Diencephalon (tissue), 1 donor: ENCODE measurements around the gene HNRNPCL2. TPM values are rescaled to one million over a fixed set of nuclear protein-coding genes. Genes with fewer than 3 reads are reported as not detected.

Source experiments
- total RNA-seq: library from RNA; depleted of rRNA; stranded (reverse); fragments of >200 nt; gene quantifications from one replicate; pipeline ENCODE4 v1.2.3, GENCODE V29; 2014

The HNRNPCL2 gene
- not detected for total RNA-seq

DNA sequence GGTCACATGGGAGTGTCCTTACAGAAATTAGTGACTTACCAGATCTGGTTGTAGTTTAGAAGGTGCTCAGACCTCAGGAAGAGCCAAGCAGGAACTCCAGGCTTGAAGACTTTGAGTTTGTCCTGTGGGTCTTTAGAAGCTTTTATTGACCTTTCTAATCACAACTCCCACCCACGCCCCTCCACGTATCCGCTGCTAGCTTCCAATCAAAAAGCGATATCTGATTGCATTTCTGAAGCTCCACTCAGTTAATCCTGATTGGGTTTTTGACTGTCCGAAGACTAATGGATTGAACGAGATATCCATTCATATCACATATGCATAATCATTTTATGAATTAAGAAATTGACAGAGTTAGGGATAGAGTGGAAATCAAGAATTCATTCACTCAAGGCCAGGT, at the start of gene HNRNPCL2:
HNRNPCL2 (minus strand) TSS at position 101 of the 400 bp plus-strand sequence. CDS start 454 bp downstream, outside the sequence.

DNA sequence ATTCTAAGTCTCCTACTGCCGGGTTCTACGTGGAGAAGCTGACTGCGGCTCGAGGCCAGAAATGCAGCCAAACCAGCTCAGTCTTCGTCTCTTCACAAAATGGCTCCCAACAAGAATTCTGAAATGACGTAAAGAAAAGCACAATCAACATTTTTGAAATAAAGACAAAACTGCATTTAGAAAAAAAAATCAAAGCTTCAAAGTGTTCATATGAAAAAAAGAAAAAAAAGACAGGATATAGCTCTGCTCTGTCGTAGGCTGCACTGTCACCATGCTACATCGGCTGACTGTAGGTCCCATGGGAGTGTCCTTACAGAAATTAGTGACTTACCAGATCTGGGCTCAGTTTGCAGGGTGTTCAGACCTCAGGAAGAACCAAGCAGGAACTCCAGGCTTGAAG, 48.9 kb upstream of the HNRNPCL2 start, which contains the start of gene HNRNPCL4:
HNRNPCL4 (minus strand) TSS at position 101 of the 400 bp plus-strand sequence. CDS start 164 bp downstream, outside the sequence.

DNA sequence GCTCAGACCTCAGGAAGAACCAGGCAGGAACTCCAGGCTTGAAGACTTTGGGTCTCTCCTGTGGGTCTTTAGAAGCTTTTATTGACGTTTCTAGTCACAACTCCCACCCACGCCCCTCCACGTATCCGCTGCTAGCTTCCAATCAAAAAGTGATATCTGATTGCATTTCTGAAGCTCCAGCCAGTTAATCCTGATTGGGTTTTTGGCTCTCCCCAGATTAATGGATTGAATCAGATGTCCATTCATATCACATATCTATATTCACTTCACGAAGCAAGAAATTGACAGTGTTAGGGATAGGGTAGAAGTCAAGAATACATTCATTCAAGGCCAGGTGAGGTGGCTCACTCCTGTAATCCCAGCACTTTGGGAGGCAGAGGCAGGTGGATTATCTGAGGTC, 39.3 kb upstream of the HNRNPCL2 start, which contains the start of gene PRAMEF26:
PRAMEF26 (minus strand) TSS at position 101 of the 400 bp plus-strand sequence. CDS start 2,914 bp downstream, outside the sequence.

DNA sequence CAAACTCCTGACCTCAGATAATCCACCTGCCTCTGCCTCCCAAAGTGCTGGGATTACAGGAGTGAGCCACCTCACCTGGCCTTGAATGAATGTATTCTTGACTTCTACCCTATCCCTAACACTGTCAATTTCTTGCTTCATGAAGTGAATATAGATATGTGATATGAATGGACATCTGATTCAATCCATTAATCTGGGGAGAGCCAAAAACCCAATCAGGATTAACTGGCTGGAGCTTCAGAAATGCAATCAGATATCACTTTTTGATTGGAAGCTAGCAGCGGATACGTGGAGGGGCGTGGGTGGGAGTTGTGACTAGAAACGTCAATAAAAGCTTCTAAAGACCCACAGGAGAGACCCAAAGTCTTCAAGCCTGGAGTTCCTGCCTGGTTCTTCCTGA, 46.2 kb downstream of the HNRNPCL2 start, which contains the start of gene PRAMEF25:
PRAMEF25 (plus strand) TSS at position 301 of the 400 bp plus-strand sequence. CDS start 2,920 bp downstream, outside the sequence.

Other genes starting within 250 kb of the HNRNPCL2 start
- not detected for gene PRAMEF4, start 230.7 kb downstream of the HNRNPCL2 start, total RNA-seq
- gene PRAMEF10, start 218.6 kb downstream of the HNRNPCL2 start, total RNA-seq = not detected
- not detected for gene PRAMEF7, start 200.2 kb downstream of the HNRNPCL2 start, total RNA-seq
- not detected for gene PRAMEF6, start 169.3 kb downstream of the HNRNPCL2 start, total RNA-seq
- gene PRAMEF27, start 60.3 kb downstream of the HNRNPCL2 start, total RNA-seq = not detected
- not detected for gene HNRNPCL3, start 56.1 kb downstream of the HNRNPCL2 start, total RNA-seq
- gene PRAMEF25, start 46.1 kb downstream of the HNRNPCL2 start, total RNA-seq = not detected
- not detected for gene PRAMEF26, start 39.2 kb upstream of the HNRNPCL2 start, total RNA-seq
- gene HNRNPCL4, start 48.8 kb upstream of the HNRNPCL2 start, total RNA-seq = not detected
- not detected for gene PRAMEF9, start 55.0 kb upstream of the HNRNPCL2 start, total RNA-seq
- gene PRAMEF13, start 84.6 kb upstream of the HNRNPCL2 start, total RNA-seq = not detected
- not detected for gene PRAMEF18, start 109.3 kb upstream of the HNRNPCL2 start, total RNA-seq
- not detected for gene PRAMEF5, start 137.3 kb upstream of the HNRNPCL2 start, total RNA-seq
- not detected for gene PRAMEF8, start 168.3 kb upstream of the HNRNPCL2 start, total RNA-seq
- not detected for gene PRAMEF33, start 186.7 kb upstream of the HNRNPCL2 start, total RNA-seq
- gene PRAMEF15, start 198.7 kb upstream of the HNRNPCL2 start, total RNA-seq = not detected
- not detected for gene PRAMEF14, start 230.3 kb upstream of the HNRNPCL2 start, total RNA-seq